HK-2 (cell line): ENCODE measurements around the gene CPNE7.

Source experiments
- DNase-seq: peaks from one replicate; pipeline ENCODE4 v3.0.0-alpha.2; 2018; ENCODE audit not compliant: unreplicated experiment

The CPNE7 gene

DNA sequence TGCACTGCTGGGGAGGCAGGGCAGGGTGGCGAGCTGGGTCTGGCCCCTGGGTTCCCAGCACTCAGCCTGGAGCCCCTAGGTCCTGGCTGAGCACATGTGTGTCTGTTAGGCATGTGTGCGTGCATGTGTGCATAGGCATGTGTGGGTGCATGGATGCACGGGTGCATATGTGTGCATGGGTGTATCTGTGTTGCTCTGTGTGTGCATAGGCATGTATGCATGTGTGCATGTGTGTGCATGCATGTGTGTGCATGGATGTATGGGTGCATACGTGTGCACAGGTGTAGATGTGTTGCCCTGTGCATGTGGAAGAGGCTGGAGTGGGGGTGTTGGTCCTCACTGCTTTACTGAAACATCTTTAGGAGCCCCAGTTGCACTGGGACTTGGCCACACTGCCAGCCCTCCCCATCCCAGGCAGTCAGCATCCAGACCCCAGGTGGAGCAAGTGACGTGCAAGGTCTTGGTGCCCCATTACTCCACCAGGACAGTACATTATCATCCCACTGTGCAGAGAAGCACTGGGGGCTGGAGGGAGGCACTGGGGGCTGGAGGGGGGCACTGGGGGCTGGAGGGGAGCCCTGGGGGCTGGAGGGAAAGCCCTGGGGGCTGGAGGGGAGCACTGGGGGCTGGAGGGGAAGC, 27.5 kb downstream of the CPNE7 start:
- no peak for DNase-seq

DNA sequence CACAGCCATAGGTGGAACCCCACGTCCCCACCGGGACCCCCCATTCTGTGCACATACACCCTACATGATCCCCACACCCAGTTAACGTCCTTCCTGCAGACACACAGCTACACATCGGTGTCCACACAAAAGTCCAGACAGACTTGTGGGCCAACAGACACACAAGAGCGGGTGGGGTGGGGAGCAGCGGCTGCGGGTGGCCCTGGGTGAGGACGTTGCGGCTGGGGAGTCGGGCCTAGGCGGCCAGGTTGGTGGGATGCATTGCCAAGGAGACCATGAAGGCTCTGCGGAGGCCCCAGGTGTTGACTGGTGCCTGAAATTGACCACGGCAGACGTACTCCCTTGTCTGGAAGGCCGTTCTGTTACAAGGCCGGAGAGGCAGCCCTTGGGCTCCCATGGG, 29.2 kb downstream of the CPNE7 start:
- DNase-seq, result no peak

DNA sequence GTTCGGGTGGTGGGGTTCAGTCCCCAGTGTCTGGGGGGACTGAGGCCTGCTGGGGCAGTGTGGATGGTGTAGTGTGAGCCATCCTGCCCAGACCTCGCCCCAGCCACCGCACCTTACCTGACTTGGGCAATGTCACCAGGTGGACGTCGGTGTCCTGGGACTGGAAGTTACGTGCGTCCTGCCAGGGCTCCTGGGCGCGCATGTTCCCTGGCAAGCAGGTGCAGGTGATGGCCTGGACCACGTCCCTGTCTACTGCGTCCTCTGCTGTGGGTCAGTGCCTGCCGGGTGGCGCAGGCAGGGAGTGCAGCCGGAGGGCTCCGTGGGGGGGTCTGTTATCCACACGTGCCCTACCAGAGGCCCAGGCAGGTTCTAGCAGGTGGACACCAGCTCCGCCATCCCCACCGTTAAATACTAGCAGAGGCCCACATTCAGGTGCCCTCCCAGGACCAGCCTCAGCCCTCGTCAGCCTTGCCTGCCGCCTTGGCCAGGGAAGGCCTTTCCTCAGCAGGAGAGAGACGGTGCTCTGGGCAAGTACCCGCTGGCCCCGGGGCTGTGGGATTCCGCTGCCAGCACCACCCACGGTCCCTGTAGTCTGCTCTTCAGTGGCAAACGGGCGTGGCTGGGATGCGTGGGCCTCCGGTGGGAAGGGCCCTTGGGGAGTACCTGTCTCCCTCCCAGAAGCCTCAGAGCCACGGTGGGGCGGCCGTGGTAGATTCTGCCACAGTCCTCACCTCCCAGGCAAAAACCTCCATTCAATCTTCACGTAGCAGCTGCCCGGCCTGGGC, 29.8 kb downstream of the CPNE7 start:
- DNase-seq, result no peak

DNA sequence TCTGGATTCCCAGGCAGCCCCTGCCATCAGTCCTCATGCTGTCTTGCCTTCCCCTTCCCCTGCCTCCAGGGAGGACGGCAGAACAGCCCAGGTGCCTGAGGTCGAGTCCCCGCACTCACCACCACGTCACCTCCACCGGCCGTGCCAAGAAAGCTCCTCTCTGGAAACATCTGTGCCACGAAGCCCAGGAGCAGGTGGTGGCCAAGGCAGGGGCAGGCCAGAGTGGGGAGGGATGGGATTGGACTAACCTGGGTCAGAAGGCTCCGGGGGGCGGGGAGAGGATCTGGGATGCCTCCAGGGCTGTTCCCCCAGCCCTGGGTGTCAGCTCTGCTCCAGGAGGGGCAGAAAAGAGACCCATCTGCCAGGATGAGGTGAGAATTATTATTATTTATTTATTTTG, 30.4 kb downstream of the CPNE7 start:
- no peak for DNase-seq

DNA sequence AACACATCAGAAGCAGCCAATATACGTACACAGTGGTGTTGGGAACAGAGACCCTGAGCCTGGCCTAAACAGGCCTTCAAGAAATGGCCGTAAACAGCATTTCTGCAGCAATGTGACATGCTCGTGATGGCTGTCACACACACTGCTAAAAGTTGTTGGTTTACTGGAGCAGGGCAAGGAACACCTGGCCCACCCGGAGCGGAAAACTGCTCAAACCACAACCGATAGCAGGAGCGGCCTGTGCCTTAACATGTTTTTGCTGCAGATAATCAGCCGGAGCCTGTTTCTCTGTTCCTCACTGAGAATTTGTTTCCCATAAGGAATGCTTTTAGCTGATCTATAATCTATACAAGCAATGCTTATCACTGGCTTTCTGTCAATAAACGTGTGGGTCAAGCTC, 31.9 kb downstream of the CPNE7 start:
- DNase-seq, result no peak

DNA sequence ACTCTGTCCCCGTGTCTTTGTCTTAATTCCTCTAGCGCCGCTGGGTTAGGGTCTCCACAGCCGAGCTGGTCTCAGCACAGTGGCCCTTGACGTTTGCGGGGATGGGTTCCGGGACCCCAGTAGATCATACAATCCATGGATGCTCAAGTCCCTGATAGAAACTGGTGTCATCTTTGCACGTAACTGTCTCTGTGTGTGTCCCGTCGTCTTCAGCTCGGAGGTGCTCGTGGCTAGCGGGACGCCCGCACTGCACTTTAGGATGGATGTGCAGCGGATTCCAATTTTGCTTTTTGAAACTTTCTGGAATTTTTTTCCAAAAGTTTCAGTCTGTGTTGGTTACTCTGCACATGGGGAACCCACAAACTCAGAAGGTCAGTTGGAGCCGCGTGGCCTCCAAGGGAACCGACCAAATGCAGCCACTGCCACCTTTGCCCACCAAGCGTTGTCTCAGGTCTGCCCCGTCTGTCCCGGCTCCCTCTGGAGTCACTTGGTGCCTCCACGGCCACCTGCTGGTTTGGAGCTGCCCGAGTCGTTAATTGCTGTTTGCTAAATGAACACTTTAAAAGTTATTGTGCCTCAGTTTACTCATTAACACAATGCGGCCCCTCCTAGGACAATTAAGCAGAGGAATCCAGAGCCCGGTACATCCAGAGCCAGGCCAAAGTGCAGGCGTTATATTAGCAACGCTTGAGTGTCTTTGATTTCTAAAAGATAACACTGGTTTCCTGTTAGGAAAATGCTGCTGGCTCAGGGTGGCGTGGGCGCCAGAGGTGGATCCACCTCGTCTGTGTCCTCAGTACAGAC, 32.6 kb downstream of the CPNE7 start:
- DNase-seq, result no peak

DNA sequence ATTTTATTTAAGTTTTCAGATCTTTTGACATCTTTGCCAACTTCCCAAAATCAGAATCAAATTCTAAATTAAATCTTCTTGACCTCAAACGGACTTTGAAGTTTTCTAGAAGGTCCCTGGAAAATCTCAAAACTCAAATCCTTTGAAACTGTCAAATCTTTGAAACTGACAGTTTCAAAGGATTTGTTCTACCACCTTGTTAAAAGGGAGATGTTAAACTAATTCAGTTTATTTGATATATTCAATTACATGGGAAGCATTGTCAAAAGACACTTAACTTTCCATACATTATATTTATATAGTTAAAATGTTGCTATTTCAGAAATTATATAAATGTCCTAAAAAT, 34.5 kb downstream of the CPNE7 start:
- DNase-seq, result no peak

DNA sequence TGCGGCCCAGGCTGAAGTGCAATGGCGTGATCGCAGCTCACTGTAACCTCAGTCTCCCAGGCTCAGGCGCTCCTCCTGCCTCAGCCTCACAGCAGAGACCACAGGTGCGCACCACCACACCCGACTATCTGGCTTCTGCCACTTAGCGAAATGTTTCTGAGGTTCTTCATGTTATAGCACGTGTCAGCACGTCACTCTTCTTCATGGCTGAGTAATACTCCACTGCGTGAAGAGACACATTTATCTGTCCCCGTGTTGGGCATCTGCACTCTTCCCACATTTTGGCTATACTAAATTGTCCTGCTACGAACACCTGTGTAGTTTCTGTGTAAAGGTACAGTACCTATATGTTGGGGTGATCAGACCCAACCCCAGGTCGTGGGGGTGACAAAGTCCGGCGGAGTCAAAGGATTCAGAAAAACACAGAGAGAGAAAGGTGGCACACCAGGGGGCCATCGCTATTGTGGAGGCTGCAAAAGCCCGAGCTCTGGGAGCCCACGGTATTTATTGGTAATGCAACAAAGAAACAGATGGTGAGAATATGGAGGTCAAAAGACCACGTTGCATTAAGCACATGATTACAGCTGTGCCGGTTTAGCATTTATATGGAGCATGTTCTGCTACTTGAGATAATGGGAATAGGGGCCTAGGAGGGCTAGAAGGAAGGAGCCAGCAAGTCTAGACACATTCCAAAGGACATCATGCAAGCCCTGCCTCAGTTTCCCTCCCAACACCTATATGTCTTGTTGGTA, 37.0 kb downstream of the CPNE7 start:
- DNase-seq, result no peak

DNA sequence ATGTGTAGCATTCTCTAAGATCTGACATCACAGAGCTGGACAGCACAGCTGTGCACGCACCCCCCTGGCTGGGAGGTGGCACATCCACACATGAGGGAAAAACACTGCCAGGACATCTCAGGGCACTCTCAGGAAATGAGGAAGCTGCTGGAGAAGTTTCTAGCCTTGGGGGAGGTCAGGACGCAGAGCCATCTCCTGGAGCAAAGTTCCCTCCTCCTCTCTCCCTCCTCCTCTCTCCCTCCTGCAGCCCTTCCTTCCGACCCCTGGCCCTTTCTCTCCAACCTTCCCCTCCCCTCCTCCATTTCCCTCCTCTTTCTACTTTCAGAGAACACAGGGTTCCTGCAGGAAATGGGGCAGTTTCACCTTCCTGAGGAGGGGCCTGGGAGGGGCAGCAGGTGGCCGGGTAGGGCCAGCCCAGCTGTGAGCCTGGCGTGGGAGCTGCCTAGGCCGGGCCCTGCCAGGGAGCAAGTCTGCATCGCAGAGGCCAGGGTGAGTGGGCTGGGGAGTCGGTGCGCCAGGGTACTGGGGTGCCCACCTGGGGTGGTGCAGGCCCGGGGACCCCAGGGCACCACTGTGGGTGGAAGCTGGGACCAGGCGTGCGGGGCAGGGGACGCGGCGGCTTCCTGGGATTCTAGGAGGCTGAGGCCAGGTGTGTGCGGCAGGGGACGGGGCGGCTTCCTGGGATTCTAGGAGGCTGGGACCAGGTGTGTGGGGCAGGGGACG, 37.8 kb downstream of the CPNE7 start, which contains the start of gene DPEP1:
TSS of gene DPEP1 (plus strand) at position 412 of the 723 bp plus-strand sequence. CDS start 16,769 bp downstream, outside the sequence.
- no peak for DNase-seq

DNA sequence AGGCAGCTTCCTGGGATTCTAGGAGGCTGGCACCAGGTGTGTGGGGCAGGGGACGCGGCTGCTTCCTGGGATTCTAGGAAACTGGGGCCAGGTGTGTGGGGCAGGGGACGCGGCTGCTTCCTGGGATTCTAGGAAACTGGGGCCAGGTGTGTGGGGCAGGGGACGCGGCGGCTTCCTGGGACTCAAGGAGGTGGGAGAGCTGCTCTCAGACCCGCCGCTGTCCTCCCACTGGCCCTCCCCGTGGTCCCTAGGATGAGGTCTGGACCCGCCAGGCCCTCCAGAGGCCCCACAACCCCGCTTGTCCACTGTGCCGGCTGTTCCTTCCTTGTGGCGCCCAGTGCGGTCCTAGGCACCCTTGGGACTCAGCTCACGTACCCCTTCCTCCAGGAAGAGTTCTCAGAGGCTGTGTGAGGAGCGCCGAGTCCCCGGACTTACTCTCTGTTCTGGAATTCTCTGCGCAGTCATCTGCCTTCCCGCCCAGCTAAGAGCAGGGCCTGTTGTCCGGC, 38.4 kb downstream of the CPNE7 start:
- no peak for DNase-seq

DNA sequence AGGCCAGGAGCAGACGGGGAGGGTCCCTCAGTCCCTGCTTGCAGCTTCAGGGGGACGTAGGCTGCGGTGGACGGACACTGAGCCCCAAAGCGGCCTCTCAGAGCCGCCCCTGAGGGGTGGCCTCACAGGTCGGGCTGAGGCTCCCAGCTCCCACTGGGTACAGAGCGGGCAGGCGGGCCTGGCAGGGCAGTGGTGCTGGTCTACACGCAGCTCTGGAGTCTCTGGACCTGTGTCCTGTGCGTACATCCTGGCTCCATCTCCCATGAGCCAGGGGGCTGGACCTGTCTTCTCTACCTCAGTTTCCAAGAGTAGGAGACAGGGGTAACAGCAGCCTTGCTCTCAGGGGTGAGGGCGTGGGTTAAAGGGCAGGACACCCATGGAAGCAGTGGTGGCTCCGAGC, 39.6 kb downstream of the CPNE7 start:
- DNase-seq, result no peak

DNA sequence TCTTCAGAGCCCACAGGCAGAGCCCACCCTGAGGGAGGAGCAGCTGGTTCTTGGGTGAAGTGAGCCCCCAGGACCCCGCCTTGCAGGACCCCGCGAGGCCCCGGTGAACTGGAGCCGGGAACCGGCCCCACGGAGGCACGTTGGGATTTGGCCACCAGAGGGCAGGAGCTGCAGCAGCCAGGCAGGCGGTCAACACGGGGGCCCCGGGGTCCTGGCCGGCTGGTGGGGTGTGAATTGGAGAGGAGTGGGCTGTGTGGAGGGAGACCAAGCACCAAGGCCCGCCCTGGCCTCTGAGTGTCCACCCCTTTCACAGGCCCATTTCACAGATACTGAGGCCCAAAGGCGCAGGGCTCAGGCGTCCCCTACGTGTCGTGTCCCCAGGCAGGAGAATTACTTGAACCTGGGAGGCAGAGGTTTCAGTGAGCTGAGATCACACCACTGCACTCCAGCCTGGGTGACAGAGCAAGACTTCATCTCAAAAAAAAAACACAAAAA, 40.1 kb downstream of the CPNE7 start:
- DNase-seq, result no peak

DNA sequence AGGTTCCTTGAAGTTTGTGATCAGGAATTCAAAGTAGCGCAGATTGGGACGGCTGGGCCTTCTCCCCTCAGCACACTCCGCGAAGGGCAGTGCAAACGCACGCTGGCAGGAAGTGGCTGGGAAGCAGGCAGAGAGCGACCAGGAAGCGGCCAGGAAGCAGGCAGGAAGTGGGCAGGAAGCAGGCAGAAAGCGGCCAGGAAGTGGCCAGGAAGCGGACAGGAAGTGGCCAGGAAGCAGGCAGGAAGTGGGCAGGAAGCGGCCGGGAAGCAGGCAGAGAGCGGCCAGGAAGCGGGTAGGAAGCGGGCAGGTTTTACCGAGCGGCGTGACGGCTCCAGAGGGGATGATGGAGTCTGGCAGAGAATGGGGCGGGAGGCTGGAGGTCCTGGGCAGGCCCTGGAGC, 41.1 kb downstream of the CPNE7 start:
- no peak for DNase-seq

DNA sequence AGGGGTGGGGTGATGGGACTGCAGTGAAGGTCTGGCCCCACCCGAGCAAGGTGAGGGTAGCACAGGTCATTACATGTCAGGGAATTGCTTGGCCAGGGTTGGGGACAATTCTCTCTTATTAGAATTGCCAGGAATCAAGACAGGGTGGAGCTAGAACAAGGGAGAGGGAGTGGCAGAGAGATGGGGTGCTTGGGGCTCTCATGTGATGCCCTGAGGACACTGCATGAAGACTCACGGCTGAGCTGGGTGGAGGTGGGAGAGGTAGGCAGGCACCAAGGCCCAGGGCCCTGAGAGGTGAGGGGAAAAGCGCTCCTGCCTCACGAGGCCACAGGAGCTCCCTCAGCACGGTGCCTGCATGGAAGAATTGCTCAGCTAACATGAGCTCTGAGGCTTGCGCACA, 41.5 kb downstream of the CPNE7 start:
- no peak for DNase-seq

DNA sequence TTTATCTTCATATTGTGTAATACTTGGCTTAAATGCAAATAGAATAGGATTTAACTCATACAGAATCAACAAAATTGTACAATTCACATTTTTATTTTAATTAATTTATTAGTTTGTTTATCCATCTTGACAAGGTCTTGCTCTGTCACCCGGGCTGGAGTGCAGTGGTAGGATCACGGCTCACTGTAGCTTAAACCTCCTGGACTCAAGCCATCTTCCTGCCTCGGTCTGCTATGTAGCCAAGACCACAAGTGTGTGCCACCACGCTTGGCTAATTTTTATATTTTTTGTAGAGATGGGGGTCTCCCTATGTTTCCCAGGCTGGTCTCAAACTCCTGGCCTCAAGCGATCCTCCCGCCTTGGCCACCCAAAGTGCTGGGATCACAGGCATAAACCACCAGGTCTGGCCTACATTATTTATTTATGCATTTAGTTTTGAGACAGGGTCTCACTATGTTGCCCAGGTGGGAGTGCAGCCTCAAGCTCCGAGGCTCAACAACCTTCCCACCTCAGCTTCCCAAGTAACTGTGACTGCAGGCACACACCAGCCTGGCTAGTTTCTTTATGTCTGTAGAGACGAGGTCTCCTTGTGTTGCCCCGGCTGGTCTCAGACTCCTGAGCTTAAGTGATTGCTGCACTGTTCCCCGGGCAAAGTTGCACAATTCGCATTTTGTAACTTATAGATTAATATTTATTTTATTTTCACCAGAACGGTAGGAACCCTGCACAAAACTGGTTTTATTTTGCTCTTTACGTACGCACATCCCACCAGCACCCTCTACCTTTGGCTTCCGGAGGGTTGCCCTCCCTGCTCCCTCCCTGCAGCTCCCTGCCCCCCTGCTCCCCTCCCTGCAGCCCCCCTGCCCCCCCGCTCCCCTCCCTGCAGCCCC, 42.8 kb downstream of the CPNE7 start:
- DNase-seq, result no peak

DNA sequence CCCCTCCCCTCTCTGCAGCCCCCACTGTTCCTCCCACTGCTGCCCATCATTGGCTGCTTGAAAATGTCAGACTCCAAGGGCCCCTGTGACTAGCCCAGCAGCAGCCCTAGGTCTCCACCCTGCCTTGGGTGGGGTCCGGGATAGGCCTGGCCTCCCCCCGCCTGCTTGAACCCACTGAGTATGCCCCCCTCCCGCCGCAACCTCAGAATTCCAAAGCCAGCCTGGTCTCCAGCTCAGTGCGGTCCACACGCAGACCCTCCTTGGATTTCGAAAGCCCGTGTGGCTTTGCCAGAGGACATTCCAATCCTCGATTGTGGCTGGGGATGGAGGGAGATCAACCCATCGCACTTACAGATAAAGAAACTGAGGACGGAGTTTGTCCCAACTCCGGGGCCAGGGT, 44.3 kb downstream of the CPNE7 start:
- no peak for DNase-seq

DNA sequence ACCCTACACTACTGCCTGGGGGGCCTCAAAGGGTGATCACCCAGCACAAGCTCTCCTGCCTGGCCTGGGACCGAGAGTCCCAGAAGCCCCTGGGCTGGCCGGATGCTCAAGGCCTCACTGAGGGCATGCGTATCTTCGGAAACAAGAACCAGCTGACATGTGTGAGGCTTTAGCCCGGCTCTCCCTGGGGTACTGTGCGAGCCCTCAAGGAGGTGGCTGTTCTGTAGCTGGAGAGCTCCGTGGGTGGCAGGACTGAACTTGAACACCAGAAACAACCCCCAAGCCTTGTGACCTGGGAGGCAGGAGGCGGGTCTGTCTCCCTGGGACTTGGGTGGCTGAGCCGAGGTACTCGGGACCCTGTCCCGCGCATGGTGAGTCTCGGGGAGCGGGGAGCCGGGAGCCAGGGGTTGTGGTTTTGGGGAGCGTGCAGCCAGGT, 44.9 kb downstream of the CPNE7 start:
- no peak for DNase-seq

DNA sequence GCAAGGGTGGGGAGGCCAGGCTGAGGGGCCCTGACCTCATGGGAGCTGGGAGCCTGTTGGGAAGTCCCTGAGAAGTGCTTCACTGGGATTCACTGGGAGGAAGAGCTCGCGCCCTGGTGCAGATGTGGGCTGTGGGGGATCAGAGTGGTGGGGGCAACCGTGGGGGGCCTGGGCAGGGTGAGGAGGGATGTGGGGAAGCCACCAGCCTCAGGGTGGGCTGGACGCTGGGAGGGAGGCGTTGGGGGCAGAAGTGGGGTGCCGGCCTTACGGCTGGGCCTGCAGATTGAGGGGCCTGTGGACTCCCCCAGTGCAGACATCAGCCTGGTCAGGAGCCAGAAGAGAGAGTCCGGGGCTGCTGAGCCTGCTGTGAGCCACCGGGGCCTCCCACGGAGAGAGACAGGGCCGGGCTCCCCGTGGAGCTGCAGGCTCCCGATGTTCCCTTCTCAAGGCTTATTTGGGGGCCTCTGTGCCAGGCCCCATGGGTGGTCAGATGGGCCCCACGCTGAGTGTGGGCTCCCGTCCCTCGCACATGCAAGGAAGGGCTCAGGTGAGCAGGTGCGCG, 45.7 kb downstream of the CPNE7 start:
- DNase-seq, result no peak

DNA sequence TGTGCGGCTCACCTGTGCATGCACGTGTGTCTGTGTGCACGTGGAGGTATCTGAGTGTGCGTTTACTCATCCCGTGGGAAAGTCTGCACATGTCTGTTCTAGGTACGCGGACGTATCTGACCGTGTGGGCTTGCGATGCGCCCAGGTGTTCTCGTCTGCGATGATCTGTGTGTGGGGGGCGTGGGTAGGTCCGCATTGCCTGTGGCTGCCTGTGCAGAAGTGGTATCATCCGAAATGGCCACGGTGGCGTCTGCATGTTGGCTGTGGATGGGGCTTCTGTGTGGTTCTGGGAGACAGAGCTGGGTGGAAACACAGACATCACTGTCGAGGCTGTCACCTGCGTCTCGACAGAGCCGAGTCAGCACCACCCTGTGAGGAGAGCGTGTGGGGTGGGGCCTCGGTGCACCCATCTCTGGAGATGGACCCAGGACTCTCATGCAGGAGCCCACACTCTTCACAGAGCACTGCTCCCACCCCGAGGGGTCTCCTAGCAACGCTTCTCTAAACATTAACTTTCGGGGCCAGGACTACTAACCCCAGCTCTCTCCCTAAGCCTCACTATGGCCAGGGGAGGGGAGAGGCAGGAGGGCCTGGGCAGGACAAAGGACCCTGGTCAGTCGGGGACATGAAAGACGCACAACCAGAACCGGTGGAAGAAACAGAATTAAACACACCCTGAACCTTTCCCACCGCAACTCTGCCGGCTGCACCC, 46.3 kb downstream of the CPNE7 start:
- no peak for DNase-seq
